ENCODE measurements around the gene ETS1.

DNA sequence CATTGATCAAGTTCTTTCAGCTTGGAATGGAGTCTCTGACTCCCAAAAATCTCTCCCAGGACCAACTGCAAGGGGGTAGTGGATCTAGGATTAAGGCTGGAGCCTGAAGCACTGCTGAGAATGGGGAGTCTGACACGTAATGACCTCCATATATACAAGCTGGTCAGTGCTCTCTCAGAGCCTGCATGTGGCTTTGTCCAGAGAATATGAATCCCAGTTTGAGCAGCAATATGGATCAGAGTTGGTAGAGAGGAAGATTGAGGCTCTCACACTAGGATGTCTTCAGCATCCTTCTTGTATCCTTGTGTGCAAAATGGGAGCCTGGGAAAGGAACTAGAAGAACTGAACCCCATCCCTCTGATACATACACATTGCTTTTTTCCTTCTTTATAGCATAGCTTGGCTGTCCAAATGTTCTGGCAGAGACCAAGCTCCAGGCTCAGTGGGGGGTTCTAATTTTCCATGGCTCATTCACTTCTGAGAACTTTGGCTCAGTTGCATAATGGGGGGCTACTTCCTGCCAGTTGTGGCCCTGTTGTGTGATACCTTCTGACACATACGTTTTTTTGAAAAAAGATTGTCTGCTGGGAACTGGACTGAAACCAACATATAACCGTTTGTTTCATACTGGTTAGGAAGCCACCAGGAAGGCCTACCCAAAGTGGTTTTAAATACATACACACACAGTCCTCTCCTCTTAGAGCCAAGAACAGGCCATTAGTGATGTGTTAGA, 138.2 kb downstream of the ETS1 start:
- TF ChIP-seq, protein P1, sequence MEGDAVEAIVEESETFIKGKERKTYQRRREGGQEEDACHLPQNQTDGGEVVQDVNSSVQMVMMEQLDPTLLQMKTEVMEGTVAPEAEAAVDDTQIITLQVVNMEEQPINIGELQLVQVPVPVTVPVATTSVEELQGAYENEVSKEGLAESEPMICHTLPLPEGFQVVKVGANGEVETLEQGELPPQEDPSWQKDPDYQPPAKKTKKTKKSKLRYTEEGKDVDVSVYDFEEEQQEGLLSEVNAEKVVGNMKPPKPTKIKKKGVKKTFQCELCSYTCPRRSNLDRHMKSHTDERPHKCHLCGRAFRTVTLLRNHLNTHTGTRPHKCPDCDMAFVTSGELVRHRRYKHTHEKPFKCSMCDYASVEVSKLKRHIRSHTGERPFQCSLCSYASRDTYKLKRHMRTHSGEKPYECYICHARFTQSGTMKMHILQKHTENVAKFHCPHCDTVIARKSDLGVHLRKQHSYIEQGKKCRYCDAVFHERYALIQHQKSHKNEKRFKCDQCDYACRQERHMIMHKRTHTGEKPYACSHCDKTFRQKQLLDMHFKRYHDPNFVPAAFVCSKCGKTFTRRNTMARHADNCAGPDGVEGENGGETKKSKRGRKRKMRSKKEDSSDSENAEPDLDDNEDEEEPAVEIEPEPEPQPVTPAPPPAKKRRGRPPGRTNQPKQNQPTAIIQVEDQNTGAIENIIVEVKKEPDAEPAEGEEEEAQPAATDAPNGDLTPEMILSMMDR (IDR thresholded peaks at IDR 0.05; ENCODE audit: poor library complexity) = no peak
- TF ChIP-seq EZH2 (IDR thresholded peaks at IDR 0.05; ENCODE audit: borderline replicate concordance) (no peak), EZH2phosphoT487 (IDR thresholded peaks at IDR 0.05; ENCODE audit: low read depth, severe bottlenecking, unreplicated experiment) (no peak)
